ENCODE results near the gene APOO.

Gene APOO

GRCh38 chrX:23851544-23851943 is 56.2 kb downstream of the APOO start:
- Histone ChIP-seq H4K91ac (ENCODE audit: low read length) (no peak overlapping the region), H3K4me1 (ENCODE audit: control insufficient read depth, insufficient read depth, low read depth, low read length) (no peaks in the 10 kb centered on the region), H3K4me2 (ENCODE audit: low read length, poor library complexity, severe bottlenecking) (no peak overlapping the region), H3K79me1 (replicated peaks; ENCODE audit: low read length, poor library complexity, severe bottlenecking) (no peaks in the 10 kb centered on the region), H3K4ac (ENCODE audit: low read depth in 1 of 2, low read length in 2 of 2) (no peak overlapping the region), H3K27me3 (ENCODE audit: control insufficient read depth in 1 of 2, insufficient read depth in 1 of 2, low read length in 2 of 2) (no peaks in the 10 kb centered on the region), H3K9ac (ENCODE audit: low read length) (no peak overlapping the region), H3K4me3 (ENCODE audit: insufficient read depth in 1 of 2, low read depth in 1 of 2, low read length in 2 of 2) (no peak overlapping the region), H2BK15ac (ENCODE audit: low read depth, poor library complexity, severe bottlenecking) (no peak overlapping the region), H3K36me3 (ENCODE audit: control insufficient read depth in 1 of 2, insufficient read depth in 2 of 2, low read depth in 1 of 2, low read length in 2 of 2) (no peaks in the 10 kb centered on the region), H2BK5ac (ENCODE audit: low read depth, low read length, poor library complexity, severe bottlenecking) (no peak overlapping the region), H3K23ac (ENCODE audit: low read length in 2 of 2) (no peak overlapping the region), H2AK5ac (ENCODE audit: low read length, severe bottlenecking) (no peak overlapping the region), H2BK12ac (ENCODE audit: low read length in 2 of 2) (no peak overlapping the region), H3K18ac (ENCODE audit: low read depth in 1 of 2, low read length in 2 of 2) (no peak overlapping the region), H2BK120ac (ENCODE audit: low read depth, low read length) (no peak overlapping the region), H3K9me3 (ENCODE audit: control insufficient read depth, low read length) (no peaks in the 10 kb centered on the region), H3K27ac (ENCODE audit: low read length, poor library complexity, severe bottlenecking) (no peak overlapping the region), H4K8ac (ENCODE audit: low read length) (no peak overlapping the region), H2AFZ (ENCODE audit: low read depth, low read length) (no peak overlapping the region), H3K14ac (ENCODE audit: low read length in 2 of 2) (no peak overlapping the region)
- no CpG with 5 or more reads among the region's 2 CpGs for WGBS
- DNase-seq = no peak

- no peaks in the 10 kb centered on the region for H3K79me1 ChIP-seq (replicated peaks; ENCODE audit: low read length, poor library complexity, severe bottlenecking)
- H3K18ac ChIP-seq (ENCODE audit: low read depth in 1 of 2, low read length in 2 of 2) = no peak overlapping the region
- 100% methylated on average over 4 of the region's 5 CpGs for WGBS
- no peak overlapping the region for H4K91ac ChIP-seq (ENCODE audit: low read length)
- H3K27me3 ChIP-seq (ENCODE audit: control insufficient read depth in 1 of 2, insufficient read depth in 1 of 2, low read length in 2 of 2) = no peaks in the 10 kb centered on the region
- H4K8ac ChIP-seq (ENCODE audit: low read length) = no peak overlapping the region
- no peak overlapping the region for H2BK12ac ChIP-seq (ENCODE audit: low read length in 2 of 2)
- H2BK15ac ChIP-seq (ENCODE audit: low read depth, poor library complexity, severe bottlenecking) = no peak overlapping the region
- no peak overlapping the region for H3K4ac ChIP-seq (ENCODE audit: low read depth in 1 of 2, low read length in 2 of 2)
- no peaks in the 10 kb centered on the region for H3K36me3 ChIP-seq (ENCODE audit: control insufficient read depth in 1 of 2, insufficient read depth in 2 of 2, low read depth in 1 of 2, low read length in 2 of 2)
- no peak for DNase-seq
- no peak overlapping the region for H3K27ac ChIP-seq (ENCODE audit: low read length, poor library complexity, severe bottlenecking)
- no peak overlapping the region for H2AFZ ChIP-seq (ENCODE audit: low read depth, low read length)
- no peak overlapping the region for H2BK5ac ChIP-seq (ENCODE audit: low read depth, low read length, poor library complexity, severe bottlenecking)
- no peaks in the 10 kb centered on the region for H3K9me3 ChIP-seq (ENCODE audit: control insufficient read depth, low read length)
- no peak overlapping the region for H3K4me2 ChIP-seq (ENCODE audit: low read length, poor library complexity, severe bottlenecking)
- no peak overlapping the region for H3K9ac ChIP-seq (ENCODE audit: low read length)
- no peak overlapping the region for H3K23ac ChIP-seq (ENCODE audit: low read length in 2 of 2)
- H3K4me3 ChIP-seq (ENCODE audit: insufficient read depth in 1 of 2, low read depth in 1 of 2, low read length in 2 of 2) = no peak overlapping the region
- no peaks in the 10 kb centered on the region for H3K4me1 ChIP-seq (ENCODE audit: control insufficient read depth, insufficient read depth, low read depth, low read length)
- H2AK5ac ChIP-seq (ENCODE audit: low read length, severe bottlenecking) = no peak overlapping the region
- H2BK120ac ChIP-seq (ENCODE audit: low read depth, low read length) = no peak overlapping the region
- H3K14ac ChIP-seq (ENCODE audit: low read length in 2 of 2) = no peak overlapping the region
Measured at GRCh38 chrX:23849241-23849640, 58.5 kb downstream of the APOO start.

GRCh38 chrX:23845351-23845817 is 62.4 kb downstream of the APOO start:
- Histone ChIP-seq H3K4me3 (ENCODE audit: insufficient read depth in 1 of 2, low read depth in 1 of 2, low read length in 2 of 2) (no peak overlapping the region), H3K9ac (ENCODE audit: low read length) (peak overlapping the region; percentile 42), H3K14ac (ENCODE audit: low read length in 2 of 2) (no peak overlapping the region), H2AFZ (ENCODE audit: low read depth, low read length) (no peak overlapping the region), H3K4ac (ENCODE audit: low read depth in 1 of 2, low read length in 2 of 2) (no peak overlapping the region), H3K23ac (ENCODE audit: low read length in 2 of 2) (no peak overlapping the region), H3K4me1 (ENCODE audit: control insufficient read depth, insufficient read depth, low read depth, low read length) (no peaks in the 10 kb centered on the region), H4K8ac (ENCODE audit: low read length) (no peak overlapping the region), H2AK5ac (ENCODE audit: low read length, severe bottlenecking) (no peak overlapping the region), H4K91ac (ENCODE audit: low read length) (no peak overlapping the region), H3K36me3 (ENCODE audit: control insufficient read depth in 1 of 2, insufficient read depth in 2 of 2, low read depth in 1 of 2, low read length in 2 of 2) (no peaks in the 10 kb centered on the region), H3K9me3 (ENCODE audit: control insufficient read depth, low read length) (no peaks in the 10 kb centered on the region), H2BK15ac (ENCODE audit: low read depth, poor library complexity, severe bottlenecking) (no peak overlapping the region), H2BK120ac (ENCODE audit: low read depth, low read length) (no peak overlapping the region), H3K27me3 (ENCODE audit: control insufficient read depth in 1 of 2, insufficient read depth in 1 of 2, low read length in 2 of 2) (peaks cover 0 to 3% of the 10 kb centered on the region in 2 experiments), H2BK5ac (ENCODE audit: low read depth, low read length, poor library complexity, severe bottlenecking) (no peak overlapping the region), H3K79me1 (replicated peaks; ENCODE audit: low read length, poor library complexity, severe bottlenecking) (peaks cover 1% of the 10 kb centered on the region), H3K4me2 (ENCODE audit: low read length, poor library complexity, severe bottlenecking) (no peak overlapping the region), H2BK12ac (ENCODE audit: low read length in 2 of 2) (no peak overlapping the region), H3K18ac (ENCODE audit: low read depth in 1 of 2, low read length in 2 of 2) (no peak overlapping the region), H3K27ac (ENCODE audit: low read length, poor library complexity, severe bottlenecking) (no peak overlapping the region)
- DNase-seq = peak; percentile 15
- WGBS = no CpG with 5 or more reads among the region's 3 CpGs

- Histone ChIP-seq H2BK120ac (ENCODE audit: low read depth, low read length) (no peak overlapping the region), H3K14ac (ENCODE audit: low read length in 2 of 2) (no peak overlapping the region), H3K9ac (ENCODE audit: low read length) (no peak overlapping the region), H3K27ac (ENCODE audit: low read length, poor library complexity, severe bottlenecking) (no peak overlapping the region), H3K79me1 (replicated peaks; ENCODE audit: low read length, poor library complexity, severe bottlenecking) (peaks cover 1% of the 10 kb centered on the region), H2BK12ac (ENCODE audit: low read length in 2 of 2) (no peak overlapping the region), H2AFZ (ENCODE audit: low read depth, low read length) (no peak overlapping the region), H3K4me2 (ENCODE audit: low read length, poor library complexity, severe bottlenecking) (no peak overlapping the region), H3K27me3 (ENCODE audit: control insufficient read depth in 1 of 2, insufficient read depth in 1 of 2, low read length in 2 of 2) (peaks cover 0 to 3% of the 10 kb centered on the region in 2 experiments), H3K4me3 (ENCODE audit: insufficient read depth in 1 of 2, low read depth in 1 of 2, low read length in 2 of 2) (no peak overlapping the region), H2BK5ac (ENCODE audit: low read depth, low read length, poor library complexity, severe bottlenecking) (no peak overlapping the region), H3K4me1 (ENCODE audit: control insufficient read depth, insufficient read depth, low read depth, low read length) (no peaks in the 10 kb centered on the region), H3K18ac (ENCODE audit: low read depth in 1 of 2, low read length in 2 of 2) (peak overlapping the region in 1 of 2 experiments; percentile 68), H4K8ac (ENCODE audit: low read length) (no peak overlapping the region), H4K91ac (ENCODE audit: low read length) (no peak overlapping the region), H3K23ac (ENCODE audit: low read length in 2 of 2) (no peak overlapping the region), H2BK15ac (ENCODE audit: low read depth, poor library complexity, severe bottlenecking) (no peak overlapping the region), H2AK5ac (ENCODE audit: low read length, severe bottlenecking) (no peak overlapping the region), H3K4ac (ENCODE audit: low read depth in 1 of 2, low read length in 2 of 2) (no peak overlapping the region), H3K36me3 (ENCODE audit: control insufficient read depth in 1 of 2, insufficient read depth in 2 of 2, low read depth in 1 of 2, low read length in 2 of 2) (no peaks in the 10 kb centered on the region), H3K9me3 (ENCODE audit: control insufficient read depth, low read length) (no peaks in the 10 kb centered on the region)
- WGBS = 32% methylated on average over 4 of the region's 7 CpGs
- DNase-seq = peak; percentile 26
Measured at GRCh38 chrX:23844502-23845138, 63.1 kb downstream of the APOO start.

All from mesenchymal stem cell (in vitro differentiated cells and primary cell).